Cardiac muscle cell (in vitro differentiated cells and primary cell): ENCODE results near the gene BTRC. TPM values are rescaled to one million over a fixed set of nuclear protein-coding genes. Genes with fewer than 3 reads are reported as not detected.

Experiments used
- DNase-seq, 2 donors: peaks; one replicate each; pipeline versions ENCODE4 v3.0.0 to v3.0.0-alpha.2; 2010 to 2017; ENCODE audit warnings: low read depth in 1 of 2, low spot score in 1 of 2
- H3K27ac ChIP-seq: fragments of 200-600 bp; sonication (generic); 2 replicates; pipeline ENCODE4 v1.5.1; 2016
- H3K27me3 ChIP-seq: fragments of 200-600 bp; sonication (generic); 2 replicates; pipeline ENCODE4 v1.6.0; 2016; ENCODE audit warnings: control low read depth
- H3K36me3 ChIP-seq: fragments of 200-600 bp; sonication (generic); 2 replicates; pipeline ENCODE4 v1.5.1; 2016; ENCODE audit warnings: control low read depth
- H3K4me1 ChIP-seq: fragments of 200-600 bp; sonication (generic); 2 replicates; pipeline ENCODE4 v1.8.1; 2017; ENCODE audit warnings: low read depth, mild to moderate bottlenecking, mixed run types
- H3K4me3 ChIP-seq: fragments of 200-600 bp; sonication (generic); 2 replicates; pipeline ENCODE4 v1.5.1; 2016; ENCODE audit warnings: mild to moderate bottlenecking
- H3K9me3 ChIP-seq: fragments of 200-600 bp; sonication (generic); 2 replicates; pipeline ENCODE4 v1.5.1; 2017; ENCODE audit warnings: low read depth, mild to moderate bottlenecking, control low read depth
- polyA plus RNA-seq: library from polyadenylated mRNA; unstranded; fragments of >200 nt; fragmentation: Nextera tagmentation; extraction: Ambion mirVana; gene quantifications from 2 replicates; pipeline ENCODE4 v1.2.1, GENCODE V29; 2016
- total RNA-seq: library from RNA; depleted of rRNA; stranded (reverse); fragments of >200 nt; gene quantifications from 2 replicates; pipeline ENCODE4 v1.2.3, GENCODE V29; 2016
- TF ChIP-seq, protein P1 (sequence below): IDR thresholded peaks from 2 replicates; pipeline ENCODE4 v1.5.1; 2012; ENCODE audit warnings: low read depth, mild to moderate bottlenecking, low read length

BTRC gene
- total and polyA plus RNA-seq, 2 experiments from 2014 or later, result 14.0 to 22.3 TPM

DNA sequence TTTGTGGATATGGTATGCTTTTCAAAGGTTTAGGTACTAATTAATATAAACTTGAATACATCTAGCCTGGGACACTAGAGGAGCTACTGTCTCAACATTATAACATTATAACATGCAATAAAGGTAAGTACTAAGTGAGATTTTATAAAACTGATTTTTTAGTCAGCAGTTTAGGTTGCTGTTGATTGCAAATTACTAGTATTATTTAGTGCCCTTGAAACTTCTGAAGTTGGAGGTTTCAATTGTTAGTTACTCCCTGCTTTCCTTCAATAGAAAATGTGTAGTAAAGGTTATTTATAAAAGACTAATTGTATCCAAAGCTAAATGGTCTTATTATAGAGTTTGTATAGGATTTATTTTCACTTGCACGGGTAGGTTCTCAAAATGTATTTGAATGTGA, 138.8 kb downstream of the BTRC start:
- no peak overlapping the region for H3K27ac ChIP-seq
- peaks cover 5% of the 10 kb centered on the region for H3K27me3 ChIP-seq
- H3K4me3 ChIP-seq, result no peak overlapping the region
- no peaks in the 10 kb centered on the region for H3K9me3 ChIP-seq
- H3K4me1 ChIP-seq, result no peaks in the 10 kb centered on the region
- TF ChIP-seq, protein P1, sequence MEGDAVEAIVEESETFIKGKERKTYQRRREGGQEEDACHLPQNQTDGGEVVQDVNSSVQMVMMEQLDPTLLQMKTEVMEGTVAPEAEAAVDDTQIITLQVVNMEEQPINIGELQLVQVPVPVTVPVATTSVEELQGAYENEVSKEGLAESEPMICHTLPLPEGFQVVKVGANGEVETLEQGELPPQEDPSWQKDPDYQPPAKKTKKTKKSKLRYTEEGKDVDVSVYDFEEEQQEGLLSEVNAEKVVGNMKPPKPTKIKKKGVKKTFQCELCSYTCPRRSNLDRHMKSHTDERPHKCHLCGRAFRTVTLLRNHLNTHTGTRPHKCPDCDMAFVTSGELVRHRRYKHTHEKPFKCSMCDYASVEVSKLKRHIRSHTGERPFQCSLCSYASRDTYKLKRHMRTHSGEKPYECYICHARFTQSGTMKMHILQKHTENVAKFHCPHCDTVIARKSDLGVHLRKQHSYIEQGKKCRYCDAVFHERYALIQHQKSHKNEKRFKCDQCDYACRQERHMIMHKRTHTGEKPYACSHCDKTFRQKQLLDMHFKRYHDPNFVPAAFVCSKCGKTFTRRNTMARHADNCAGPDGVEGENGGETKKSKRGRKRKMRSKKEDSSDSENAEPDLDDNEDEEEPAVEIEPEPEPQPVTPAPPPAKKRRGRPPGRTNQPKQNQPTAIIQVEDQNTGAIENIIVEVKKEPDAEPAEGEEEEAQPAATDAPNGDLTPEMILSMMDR, result no peak
- no peak for DNase-seq
- H3K36me3 ChIP-seq, result no peaks in the 10 kb centered on the region

DNA sequence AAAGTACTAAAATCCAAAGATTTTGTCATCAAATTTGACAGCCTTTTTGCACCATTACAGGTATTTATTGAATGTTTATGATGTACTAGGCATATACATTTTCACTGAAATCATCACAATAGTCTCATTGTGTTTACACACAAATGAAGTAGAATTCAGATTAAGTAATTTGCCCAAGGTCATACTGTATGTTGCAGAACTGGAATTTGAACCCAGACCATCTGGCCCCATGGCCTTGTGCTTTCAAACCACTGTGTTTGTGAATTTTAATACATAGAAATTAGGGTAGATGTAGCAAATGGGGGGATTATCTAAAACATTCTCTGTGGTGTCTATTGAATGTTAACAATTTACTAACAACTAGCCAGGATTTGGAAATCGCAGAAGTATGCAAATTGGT, 139.3 kb downstream of the BTRC start:
- H3K4me3 ChIP-seq, result no peak overlapping the region
- TF ChIP-seq, protein P1, result no peak
- H3K36me3 ChIP-seq, result no peaks in the 10 kb centered on the region
- no peaks in the 10 kb centered on the region for H3K9me3 ChIP-seq
- no peak for DNase-seq
- H3K27ac ChIP-seq, result no peak overlapping the region
- peaks cover under 1% of the 10 kb centered on the region for H3K27me3 ChIP-seq
- no peaks in the 10 kb centered on the region for H3K4me1 ChIP-seq

DNA sequence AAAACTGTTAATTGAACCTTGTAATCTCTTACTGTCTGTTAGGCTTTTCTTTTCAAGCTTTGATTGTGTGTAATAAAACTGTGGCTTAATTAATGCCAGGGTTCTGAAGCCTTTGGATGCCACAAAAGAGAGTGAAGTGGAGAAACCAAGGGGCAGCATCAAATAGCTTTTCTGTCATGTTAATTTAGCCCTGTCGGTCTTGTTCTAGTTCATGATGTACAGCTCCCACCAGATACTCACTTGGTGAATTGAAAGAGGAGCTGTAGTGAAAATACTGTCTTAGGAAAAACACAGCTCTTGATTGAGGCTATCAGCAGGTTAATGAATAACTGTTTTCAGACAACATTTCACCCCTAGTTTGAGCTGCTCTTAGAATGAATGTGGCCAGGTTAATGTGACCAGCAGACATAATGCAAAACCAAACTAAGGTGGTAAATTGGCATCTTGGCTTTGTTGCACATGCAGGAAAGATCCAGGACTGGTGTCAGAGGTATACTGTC, 139.9 kb downstream of the BTRC start:
- TF ChIP-seq, protein P1, result no peak
- no peak overlapping the region for H3K4me3 ChIP-seq
- H3K4me1 ChIP-seq, result no peaks in the 10 kb centered on the region
- H3K27ac ChIP-seq, result no peak overlapping the region
- H3K36me3 ChIP-seq, result no peaks in the 10 kb centered on the region
- H3K9me3 ChIP-seq, result no peaks in the 10 kb centered on the region
- DNase-seq, result no peak
- H3K27me3 ChIP-seq, result no peaks in the 10 kb centered on the region

DNA sequence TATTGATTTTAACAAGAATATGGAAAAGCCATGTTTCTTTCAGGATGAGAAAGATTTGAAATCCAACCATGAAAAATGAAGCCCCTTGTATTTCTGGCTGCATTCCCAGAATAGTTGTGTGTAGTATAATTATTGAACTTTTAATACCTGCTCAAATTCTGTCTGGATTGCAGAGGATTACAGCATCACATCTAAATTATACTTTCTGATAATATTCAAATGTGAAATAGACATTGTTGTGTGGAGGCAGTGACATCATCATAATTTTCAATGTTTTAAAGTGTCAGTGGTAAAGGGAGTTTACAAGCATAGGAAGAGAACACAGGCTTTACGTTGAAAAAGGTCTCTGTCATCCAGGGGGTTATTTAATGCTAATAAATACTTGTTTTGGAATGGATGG, 140.7 kb downstream of the BTRC start:
- TF ChIP-seq, protein P1, result no peak
- Histone ChIP-seq H3K4me3 (no peak overlapping the region), H3K9me3 (no peaks in the 10 kb centered on the region), H3K4me1 (no peaks in the 10 kb centered on the region), H3K27me3 (no peaks in the 10 kb centered on the region), H3K27ac (no peak overlapping the region), H3K36me3 (no peaks in the 10 kb centered on the region)
- DNase-seq, result no peak

DNA sequence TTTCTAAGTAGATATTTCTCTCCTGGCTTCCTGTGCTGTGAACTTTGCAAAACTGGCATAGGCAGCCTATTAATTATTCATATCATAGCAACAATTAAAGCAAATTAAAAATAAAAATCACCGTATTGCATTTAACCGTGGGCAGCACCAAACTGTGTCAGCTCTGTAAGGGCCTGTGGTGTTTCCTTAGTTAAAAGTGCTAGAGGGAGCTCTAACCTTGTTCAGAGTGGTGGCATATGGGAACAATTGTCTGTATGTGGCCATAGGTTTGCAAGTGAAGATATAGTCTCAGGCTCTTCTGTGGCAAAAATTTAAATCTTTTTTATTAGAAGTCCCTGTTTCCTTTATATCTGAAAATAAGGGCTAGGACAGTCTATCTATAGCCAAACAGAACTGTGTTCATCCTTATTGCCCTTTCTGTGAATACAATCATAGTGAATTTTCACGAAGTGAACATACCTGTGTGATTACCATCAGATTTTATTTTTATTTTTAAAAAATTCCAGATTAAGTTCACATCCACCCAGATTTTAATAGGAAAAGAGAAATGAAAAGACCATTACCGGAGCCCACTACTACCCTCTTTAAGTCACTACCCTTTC, 141.5 kb downstream of the BTRC start:
- DNase-seq, result peak; percentile 23 to 25
- TF ChIP-seq, protein P1, result peak; percentile 34

More for the DNA sequence above, 141.5 kb downstream of the BTRC start:
- no peak overlapping the region for H3K4me3 ChIP-seq
- no peaks in the 10 kb centered on the region for H3K9me3 ChIP-seq
- no peaks in the 10 kb centered on the region for H3K4me1 ChIP-seq
- no peaks in the 10 kb centered on the region for H3K36me3 ChIP-seq
- no peak overlapping the region for H3K27ac ChIP-seq
- H3K27me3 ChIP-seq, result no peaks in the 10 kb centered on the region
